Measurements from ENCODE around the gene PLCXD1. TPM values are rescaled to one million over a fixed set of nuclear protein-coding genes. Genes with fewer than 3 reads are reported as not detected.

Gene PLCXD1
- polyA plus RNA-seq, 1 donor from 2014 or later, result 30.1 TPM

- no peak for TF ChIP-seq POLR2AphosphoS5 (IDR thresholded peaks at IDR 0.05)
- TF ChIP-seq, protein P1, sequence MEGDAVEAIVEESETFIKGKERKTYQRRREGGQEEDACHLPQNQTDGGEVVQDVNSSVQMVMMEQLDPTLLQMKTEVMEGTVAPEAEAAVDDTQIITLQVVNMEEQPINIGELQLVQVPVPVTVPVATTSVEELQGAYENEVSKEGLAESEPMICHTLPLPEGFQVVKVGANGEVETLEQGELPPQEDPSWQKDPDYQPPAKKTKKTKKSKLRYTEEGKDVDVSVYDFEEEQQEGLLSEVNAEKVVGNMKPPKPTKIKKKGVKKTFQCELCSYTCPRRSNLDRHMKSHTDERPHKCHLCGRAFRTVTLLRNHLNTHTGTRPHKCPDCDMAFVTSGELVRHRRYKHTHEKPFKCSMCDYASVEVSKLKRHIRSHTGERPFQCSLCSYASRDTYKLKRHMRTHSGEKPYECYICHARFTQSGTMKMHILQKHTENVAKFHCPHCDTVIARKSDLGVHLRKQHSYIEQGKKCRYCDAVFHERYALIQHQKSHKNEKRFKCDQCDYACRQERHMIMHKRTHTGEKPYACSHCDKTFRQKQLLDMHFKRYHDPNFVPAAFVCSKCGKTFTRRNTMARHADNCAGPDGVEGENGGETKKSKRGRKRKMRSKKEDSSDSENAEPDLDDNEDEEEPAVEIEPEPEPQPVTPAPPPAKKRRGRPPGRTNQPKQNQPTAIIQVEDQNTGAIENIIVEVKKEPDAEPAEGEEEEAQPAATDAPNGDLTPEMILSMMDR (IDR thresholded peaks at IDR 0.05; ENCODE audit: poor library complexity, severe bottlenecking), result no peak
- no peak for TF ChIP-seq MXI1 (conservative IDR thresholded peaks at IDR 0.05; ENCODE audit: poor library complexity, severe bottlenecking)
- Histone ChIP-seq H4K20me1 (ENCODE audit: insufficient read depth) (no peaks in the 10 kb centered on the region), H3K27me3 (ENCODE audit: insufficient read depth, low read depth, low read length) (no peaks in the 10 kb centered on the region), H3K9ac (ENCODE audit: low read length) (no peak overlapping the region), H3K79me2 (replicated peaks; ENCODE audit: insufficient read depth, low read length) (no peaks in the 10 kb centered on the region), H2AFZ (ENCODE audit: low read depth, low read length) (no peak overlapping the region), H3K4me3 (ENCODE audit: low read length) (no peak overlapping the region), H3K4me2 (ENCODE audit: low read length) (no peak overlapping the region), H3K36me3 (ENCODE audit: insufficient read depth, low read length) (peaks cover 5% of the 10 kb centered on the region), H3K27ac (ENCODE audit: low read length) (no peak overlapping the region), H3F3A (ENCODE audit: insufficient read depth, low read length, poor library complexity, severe bottlenecking) (no peaks in the 10 kb centered on the region), H3K9me2 (ENCODE audit: insufficient read depth, low read length) (no peaks in the 10 kb centered on the region), H3K9me3 (ENCODE audit: low read length) (peaks cover 8% of the 10 kb centered on the region)
These were observed 12.0 kb downstream of the PLCXD1 start for GRCh38 chrX:292900-293897.

- Histone ChIP-seq H3K9me2 (ENCODE audit: insufficient read depth, low read length) (no peaks in the 10 kb centered on the region), H3K9ac (ENCODE audit: low read length) (no peak overlapping the region), H3K4me2 (ENCODE audit: low read length) (no peak overlapping the region), H4K20me1 (ENCODE audit: insufficient read depth) (no peaks in the 10 kb centered on the region), H3K9me3 (ENCODE audit: low read length) (peaks cover 8% of the 10 kb centered on the region), H2AFZ (ENCODE audit: low read depth, low read length) (no peak overlapping the region), H3F3A (ENCODE audit: insufficient read depth, low read length, poor library complexity, severe bottlenecking) (no peaks in the 10 kb centered on the region), H3K36me3 (ENCODE audit: insufficient read depth, low read length) (peaks cover 5% of the 10 kb centered on the region), H3K27ac (ENCODE audit: low read length) (no peak overlapping the region), H3K4me3 (ENCODE audit: low read length) (no peak overlapping the region), H3K79me2 (replicated peaks; ENCODE audit: insufficient read depth, low read length) (no peaks in the 10 kb centered on the region), H3K27me3 (ENCODE audit: insufficient read depth, low read depth, low read length) (no peaks in the 10 kb centered on the region)
- TF ChIP-seq EP300 (conservative IDR thresholded peaks at IDR 0.05; ENCODE audit: poor library complexity, severe bottlenecking), result no peak
- TF ChIP-seq MXI1 (conservative IDR thresholded peaks at IDR 0.05; ENCODE audit: poor library complexity, severe bottlenecking), result no peak
- TF ChIP-seq SMC3 (conservative IDR thresholded peaks at IDR 0.05; ENCODE audit: poor library complexity), result no peak
- no peak for TF ChIP-seq POLR2AphosphoS5 (IDR thresholded peaks at IDR 0.05)
- no peak for TF ChIP-seq EZH2 (IDR thresholded peaks at IDR 0.05; ENCODE audit: borderline replicate concordance, insufficient read depth, low read length, poor library complexity, severe bottlenecking)
- no peak for TF ChIP-seq TAF1 (IDR thresholded peaks at IDR 0.05; ENCODE audit: low read depth)
- no peak for TF ChIP-seq RAD21 (conservative IDR thresholded peaks at IDR 0.05)
- TF ChIP-seq, protein P2, sequence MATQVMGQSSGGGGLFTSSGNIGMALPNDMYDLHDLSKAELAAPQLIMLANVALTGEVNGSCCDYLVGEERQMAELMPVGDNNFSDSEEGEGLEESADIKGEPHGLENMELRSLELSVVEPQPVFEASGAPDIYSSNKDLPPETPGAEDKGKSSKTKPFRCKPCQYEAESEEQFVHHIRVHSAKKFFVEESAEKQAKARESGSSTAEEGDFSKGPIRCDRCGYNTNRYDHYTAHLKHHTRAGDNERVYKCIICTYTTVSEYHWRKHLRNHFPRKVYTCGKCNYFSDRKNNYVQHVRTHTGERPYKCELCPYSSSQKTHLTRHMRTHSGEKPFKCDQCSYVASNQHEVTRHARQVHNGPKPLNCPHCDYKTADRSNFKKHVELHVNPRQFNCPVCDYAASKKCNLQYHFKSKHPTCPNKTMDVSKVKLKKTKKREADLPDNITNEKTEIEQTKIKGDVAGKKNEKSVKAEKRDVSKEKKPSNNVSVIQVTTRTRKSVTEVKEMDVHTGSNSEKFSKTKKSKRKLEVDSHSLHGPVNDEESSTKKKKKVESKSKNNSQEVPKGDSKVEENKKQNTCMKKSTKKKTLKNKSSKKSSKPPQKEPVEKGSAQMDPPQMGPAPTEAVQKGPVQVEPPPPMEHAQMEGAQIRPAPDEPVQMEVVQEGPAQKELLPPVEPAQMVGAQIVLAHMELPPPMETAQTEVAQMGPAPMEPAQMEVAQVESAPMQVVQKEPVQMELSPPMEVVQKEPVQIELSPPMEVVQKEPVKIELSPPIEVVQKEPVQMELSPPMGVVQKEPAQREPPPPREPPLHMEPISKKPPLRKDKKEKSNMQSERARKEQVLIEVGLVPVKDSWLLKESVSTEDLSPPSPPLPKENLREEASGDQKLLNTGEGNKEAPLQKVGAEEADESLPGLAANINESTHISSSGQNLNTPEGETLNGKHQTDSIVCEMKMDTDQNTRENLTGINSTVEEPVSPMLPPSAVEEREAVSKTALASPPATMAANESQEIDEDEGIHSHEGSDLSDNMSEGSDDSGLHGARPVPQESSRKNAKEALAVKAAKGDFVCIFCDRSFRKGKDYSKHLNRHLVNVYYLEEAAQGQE (IDR thresholded peaks at IDR 0.05; ENCODE audit: borderline replicate concordance), result no peak
- TF ChIP-seq, protein P1 (IDR thresholded peaks at IDR 0.05; ENCODE audit: poor library complexity, severe bottlenecking), result no peak
These were observed 14.0 kb downstream of the PLCXD1 start for GRCh38 chrX:295136-295535.

Data from neural cell (in vitro differentiated cells).